ENCODE measurements around the gene OR1K1. TPM values are rescaled to one million over a fixed set of nuclear protein-coding genes. Genes with fewer than 3 reads are reported as not detected.
"Not testable (repeated sequence)": the region's sequence is repeated elsewhere in the genome, so short reads cannot be mapped to it uniquely, and the experiment has no call there.

The OR1K1 gene
- total and polyA plus RNA-seq, 2 donors: not detected

GRCh38 chr9:122791872-122792669, 7.9 kb upstream of the OR1K1 start:
- H3K4me3 ChIP-seq (ENCODE audit: low read depth, low read length): no peak overlapping the region
- H3K4me1 ChIP-seq (ENCODE audit: insufficient read depth): no peaks in the 10 kb centered on the region
- DNase-seq (ENCODE audit: extremely low spot score): no peak
- 85% methylated on average over 5 of the region's 5 CpGs for WGBS
- H3K36me3 ChIP-seq (ENCODE audit: insufficient read depth): no peaks in the 10 kb centered on the region
- no peak overlapping the region for H3K27ac ChIP-seq (ENCODE audit: low read depth)

- no peak overlapping the region for H3K27ac ChIP-seq (ENCODE audit: low read depth)
- 81% methylated on average over 6 of the region's 6 CpGs for WGBS
- DNase-seq (ENCODE audit: extremely low spot score): no peak
- H3K4me1 ChIP-seq (ENCODE audit: insufficient read depth): no peaks in the 10 kb centered on the region
- no peaks in the 10 kb centered on the region for H3K36me3 ChIP-seq (ENCODE audit: insufficient read depth)
- no peak overlapping the region for H3K4me3 ChIP-seq (ENCODE audit: low read depth, low read length)
Measured at GRCh38 chr9:122797316-122798063, 2.4 kb upstream of the OR1K1 start.

- 97% methylated on average over 4 of the region's 4 CpGs for WGBS
- Histone ChIP-seq H3K4me3 (ENCODE audit: low read depth, low read length) (no peak overlapping the region), H3K4me1 (ENCODE audit: insufficient read depth) (no peaks in the 10 kb centered on the region), H3K27ac (ENCODE audit: low read depth) (no peak overlapping the region), H3K36me3 (ENCODE audit: insufficient read depth) (no peaks in the 10 kb centered on the region)
- no peak for DNase-seq (ENCODE audit: extremely low spot score)
Measured at GRCh38 chr9:122806661-122807060, 6.7 kb downstream of the OR1K1 start.

- WGBS: 82% methylated on average over 1 of the region's 1 CpG
- H3K4me1 ChIP-seq (ENCODE audit: insufficient read depth): no peaks in the 10 kb centered on the region
Measured at GRCh38 chr9:122807271-122807900, 7.5 kb downstream of the OR1K1 start.

GRCh38 chr9:122808141-122808540, 8.2 kb downstream of the OR1K1 start:
- Histone ChIP-seq H3K27ac (ENCODE audit: low read depth) (no peak overlapping the region), H3K36me3 (ENCODE audit: insufficient read depth) (no peaks in the 10 kb centered on the region), H3K4me3 (ENCODE audit: low read depth, low read length) (no peak overlapping the region), H3K4me1 (ENCODE audit: insufficient read depth) (no peaks in the 10 kb centered on the region)
- DNase-seq (ENCODE audit: extremely low spot score): no peak
- 95% methylated on average over 3 of the region's 3 CpGs for WGBS

More at GRCh38 chr9:122807271-122807900, 7.5 kb downstream of the OR1K1 start:
- Histone ChIP-seq H3K36me3 (ENCODE audit: insufficient read depth) (no peaks in the 10 kb centered on the region), H3K27ac (ENCODE audit: low read depth) (no peak overlapping the region), H3K4me3 (ENCODE audit: low read depth, low read length) (no peak overlapping the region)
- DNase-seq (ENCODE audit: extremely low spot score): no peak

- DNase-seq (ENCODE audit: extremely low spot score); H3K4me3 ChIP-seq (ENCODE audit: low read depth, low read length); H3K4me1 ChIP-seq (ENCODE audit: insufficient read depth); H3K27ac ChIP-seq (ENCODE audit: low read depth); H3K36me3 ChIP-seq (ENCODE audit: insufficient read depth): not testable (repeated sequence)
- WGBS: 62% methylated on average over 7 of the region's 7 CpGs
Measured at GRCh38 chr9:122809261-122809660, 9.3 kb downstream of the OR1K1 start.

GRCh38 chr9:122810306-122810946, 10.5 kb downstream of the OR1K1 start:
- no peak overlapping the region for H3K27ac ChIP-seq (ENCODE audit: low read depth)
- peak; percentile 80 for DNase-seq (ENCODE audit: extremely low spot score)
- no peaks in the 10 kb centered on the region for H3K4me1 ChIP-seq (ENCODE audit: insufficient read depth)
- H3K4me3 ChIP-seq (ENCODE audit: low read depth, low read length): no peak overlapping the region
- WGBS: 3% methylated on average over 8 of the region's 8 CpGs
- H3K36me3 ChIP-seq (ENCODE audit: insufficient read depth): no peaks in the 10 kb centered on the region

GRCh38 chr9:122812736-122813135, 12.8 kb downstream of the OR1K1 start:
- 74% methylated on average over 4 of the region's 4 CpGs for WGBS
- no peaks in the 10 kb centered on the region for H3K36me3 ChIP-seq (ENCODE audit: insufficient read depth)
- H3K27ac ChIP-seq (ENCODE audit: low read depth): no peak overlapping the region
- no peaks in the 10 kb centered on the region for H3K4me1 ChIP-seq (ENCODE audit: insufficient read depth)
- DNase-seq (ENCODE audit: extremely low spot score): no peak
- H3K4me3 ChIP-seq (ENCODE audit: low read depth, low read length): no peak overlapping the region

- Histone ChIP-seq H3K27ac (ENCODE audit: low read depth) (no peak overlapping the region), H3K36me3 (ENCODE audit: insufficient read depth) (no peaks in the 10 kb centered on the region), H3K4me3 (ENCODE audit: low read depth, low read length) (no peak overlapping the region), H3K4me1 (ENCODE audit: insufficient read depth) (no peaks in the 10 kb centered on the region)
- 76% methylated on average over 6 of the region's 6 CpGs for WGBS
- no peak for DNase-seq (ENCODE audit: extremely low spot score)
Measured at GRCh38 chr9:122814545-122814944, 14.6 kb downstream of the OR1K1 start.

- H3K4me3 ChIP-seq (ENCODE audit: low read depth, low read length): no peak overlapping the region
- no peak for DNase-seq (ENCODE audit: extremely low spot score)
- no peak overlapping the region for H3K27ac ChIP-seq (ENCODE audit: low read depth)
- no peaks in the 10 kb centered on the region for H3K36me3 ChIP-seq (ENCODE audit: insufficient read depth)
- H3K4me1 ChIP-seq (ENCODE audit: insufficient read depth): no peaks in the 10 kb centered on the region
Measured at GRCh38 chr9:122815544-122815943, 15.6 kb downstream of the OR1K1 start.

GRCh38 chr9:122816163-122816867, 16.4 kb downstream of the OR1K1 start:
- no peak overlapping the region for H3K4me3 ChIP-seq (ENCODE audit: low read depth, low read length)
- H3K36me3 ChIP-seq (ENCODE audit: insufficient read depth): no peaks in the 10 kb centered on the region
- DNase-seq (ENCODE audit: extremely low spot score): no peak
- WGBS: 74% methylated on average over 17 of the region's 17 CpGs
- H3K27ac ChIP-seq (ENCODE audit: low read depth): no peak overlapping the region
- H3K4me1 ChIP-seq (ENCODE audit: insufficient read depth): no peaks in the 10 kb centered on the region

GRCh38 chr9:122819326-122819725, 19.4 kb downstream of the OR1K1 start:
- DNase-seq (ENCODE audit: extremely low spot score): no peak
- WGBS: 53% methylated on average over 3 of the region's 3 CpGs
- H3K4me1 ChIP-seq (ENCODE audit: insufficient read depth): no peaks in the 10 kb centered on the region
- no peak overlapping the region for H3K4me3 ChIP-seq (ENCODE audit: low read depth, low read length)
- peaks cover 2% of the 10 kb centered on the region for H3K36me3 ChIP-seq (ENCODE audit: insufficient read depth)
- H3K27ac ChIP-seq (ENCODE audit: low read depth): peak overlapping the region; percentile 52
